Neutrophil (primary cell): ENCODE results near the gene SRP68.
A peak's percentile ranks its signal among the peaks of the same experiment; 100 is the strongest.

Source experiments
- H3K27ac ChIP-seq: fragments of 200-600 bp; sonication (generic); 2 replicates; pipeline ENCODE4 v1.5.1; 2016; ENCODE audit warnings: mild to moderate bottlenecking, moderate library complexity
- H3K27me3 ChIP-seq: fragments of 200-600 bp; sonication (generic); 2 replicates; pipeline ENCODE4 v1.6.0; 2016; ENCODE audit warnings: mild to moderate bottlenecking
- H3K36me3 ChIP-seq: fragments of 200-600 bp; sonication (generic); 2 replicates; pipeline ENCODE4 v1.5.1; 2017
- H3K4me1 ChIP-seq, 2 experiments: fragments of 200-600 bp in 1 of 2; sonication (generic) in 1 of 2; 1 replicate in 1 of 2; 2 replicates in 1 of 2; pipeline versions ENCODE4 v1.5.1 to v1.6.1; 2013 to 2016; ENCODE audit warnings: low read depth in 1 of 2, low read length in 1 of 2, mild to moderate bottlenecking in 1 of 2, moderate library complexity in 1 of 2; ENCODE audit not compliant: control insufficient read depth in 1 of 2, insufficient read depth in 1 of 2
- H3K4me3 ChIP-seq, 2 experiments: fragments of 200-600 bp in 1 of 2; sonication (generic) in 1 of 2; 1 replicate in 1 of 2; 2 replicates in 1 of 2; pipeline ENCODE4 v1.5.1; 2013 to 2016; ENCODE audit warnings: low read depth in 1 of 2, low read length in 1 of 2, mild to moderate bottlenecking in 1 of 2, moderate library complexity in 1 of 2
- H3K9me3 ChIP-seq: fragments of 200-600 bp; sonication (generic); 2 replicates; pipeline ENCODE4 v1.5.1; 2016
- TF ChIP-seq, protein P1 (sequence below): fragments of 200-600 bp; sonication (generic); IDR thresholded peaks from 2 replicates; pipeline ENCODE4 v1.5.1; 2016; ENCODE audit warnings: antibody characterized with exemption

SRP68 gene

DNA sequence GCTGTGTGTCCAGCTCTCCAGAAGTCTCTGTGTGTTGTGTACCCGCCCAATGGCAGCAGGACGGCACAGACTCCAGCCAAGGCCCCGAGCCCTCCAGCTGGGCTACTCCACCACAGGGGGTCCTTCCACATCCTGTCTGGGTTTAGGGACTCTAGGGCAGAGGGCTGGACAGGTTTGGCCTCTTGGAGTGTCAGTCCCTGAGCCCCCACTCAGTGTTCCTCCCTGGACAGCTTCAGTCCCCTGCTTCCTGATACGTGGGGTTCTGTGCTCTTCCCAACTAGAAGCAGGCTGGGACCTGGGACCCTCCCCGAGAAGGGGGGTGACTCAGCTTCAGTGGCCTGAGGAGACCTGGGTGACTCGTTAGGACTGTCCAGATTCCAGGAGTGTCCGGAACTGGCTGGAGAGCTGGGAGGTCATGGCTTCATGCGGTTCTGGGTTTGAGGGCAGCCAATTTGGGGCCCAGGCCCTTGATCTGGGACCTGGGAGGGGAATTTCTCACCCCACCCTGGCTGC, 67.5 kb downstream of the SRP68 start:
- H3K27me3 ChIP-seq, result no peaks in the 10 kb centered on the region
- H3K27ac ChIP-seq, result no peak overlapping the region
- no peaks in the 10 kb centered on the region for H3K9me3 ChIP-seq
- peaks cover 0 to 5% of the 10 kb centered on the region in 2 experiments for H3K4me1 ChIP-seq
- no peak overlapping the region for H3K4me3 ChIP-seq
- peaks cover 24% of the 10 kb centered on the region for H3K36me3 ChIP-seq
- TF ChIP-seq, protein P1, sequence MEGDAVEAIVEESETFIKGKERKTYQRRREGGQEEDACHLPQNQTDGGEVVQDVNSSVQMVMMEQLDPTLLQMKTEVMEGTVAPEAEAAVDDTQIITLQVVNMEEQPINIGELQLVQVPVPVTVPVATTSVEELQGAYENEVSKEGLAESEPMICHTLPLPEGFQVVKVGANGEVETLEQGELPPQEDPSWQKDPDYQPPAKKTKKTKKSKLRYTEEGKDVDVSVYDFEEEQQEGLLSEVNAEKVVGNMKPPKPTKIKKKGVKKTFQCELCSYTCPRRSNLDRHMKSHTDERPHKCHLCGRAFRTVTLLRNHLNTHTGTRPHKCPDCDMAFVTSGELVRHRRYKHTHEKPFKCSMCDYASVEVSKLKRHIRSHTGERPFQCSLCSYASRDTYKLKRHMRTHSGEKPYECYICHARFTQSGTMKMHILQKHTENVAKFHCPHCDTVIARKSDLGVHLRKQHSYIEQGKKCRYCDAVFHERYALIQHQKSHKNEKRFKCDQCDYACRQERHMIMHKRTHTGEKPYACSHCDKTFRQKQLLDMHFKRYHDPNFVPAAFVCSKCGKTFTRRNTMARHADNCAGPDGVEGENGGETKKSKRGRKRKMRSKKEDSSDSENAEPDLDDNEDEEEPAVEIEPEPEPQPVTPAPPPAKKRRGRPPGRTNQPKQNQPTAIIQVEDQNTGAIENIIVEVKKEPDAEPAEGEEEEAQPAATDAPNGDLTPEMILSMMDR, result no peak

DNA sequence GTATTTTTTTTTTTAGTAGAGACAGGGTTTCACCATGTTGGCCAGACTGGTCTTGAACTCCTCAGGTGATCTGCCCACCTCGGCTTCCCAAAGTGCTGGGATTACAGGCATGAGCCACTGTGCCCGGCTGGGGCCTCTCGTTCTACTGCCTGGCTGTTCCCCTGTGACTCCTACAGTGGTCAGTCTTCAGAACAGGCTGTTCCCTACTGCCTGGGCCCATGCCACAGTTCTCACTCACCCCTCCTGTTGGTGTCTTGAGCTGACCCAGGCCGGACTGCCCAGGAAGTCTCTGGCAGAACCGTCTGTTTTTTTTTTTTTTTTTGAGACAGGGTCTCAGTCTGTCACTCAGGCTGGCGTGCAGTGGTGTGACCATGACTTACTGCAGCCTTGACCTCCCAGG, 68.4 kb downstream of the SRP68 start:
- Histone ChIP-seq H3K36me3 (peaks cover 24% of the 10 kb centered on the region), H3K9me3 (no peaks in the 10 kb centered on the region), H3K4me1 (peaks cover 0 to 5% of the 10 kb centered on the region in 2 experiments), H3K4me3 (no peak overlapping the region), H3K27ac (no peak overlapping the region), H3K27me3 (no peaks in the 10 kb centered on the region)
- TF ChIP-seq, protein P1, result no peak

DNA sequence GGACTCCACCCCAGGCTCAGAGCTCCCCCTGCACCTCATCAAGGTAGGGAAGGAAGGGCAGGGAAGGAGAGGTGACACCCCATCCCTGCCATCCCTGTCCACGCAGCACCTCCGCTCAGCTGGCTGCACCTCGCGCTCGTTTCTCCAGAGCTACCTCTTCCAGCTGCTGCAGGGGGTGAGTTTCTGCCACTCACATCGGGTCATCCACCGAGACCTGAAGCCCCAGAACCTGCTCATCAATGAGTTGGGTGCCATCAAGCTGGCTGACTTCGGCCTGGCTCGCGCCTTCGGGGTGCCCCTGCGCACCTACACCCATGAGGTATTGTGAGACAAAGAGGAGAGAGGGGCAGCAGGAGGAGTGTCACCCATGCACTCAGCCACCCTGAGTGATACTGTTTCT, 70.2 kb downstream of the SRP68 start:
- H3K27ac ChIP-seq, result no peak overlapping the region
- no peaks in the 10 kb centered on the region for H3K9me3 ChIP-seq
- no peaks in the 10 kb centered on the region for H3K27me3 ChIP-seq
- peaks cover 10 to 11% of the 10 kb centered on the region in 2 experiments for H3K4me1 ChIP-seq
- no peak overlapping the region for H3K4me3 ChIP-seq
- TF ChIP-seq, protein P1, result no peak
- peaks cover 24% of the 10 kb centered on the region for H3K36me3 ChIP-seq

DNA sequence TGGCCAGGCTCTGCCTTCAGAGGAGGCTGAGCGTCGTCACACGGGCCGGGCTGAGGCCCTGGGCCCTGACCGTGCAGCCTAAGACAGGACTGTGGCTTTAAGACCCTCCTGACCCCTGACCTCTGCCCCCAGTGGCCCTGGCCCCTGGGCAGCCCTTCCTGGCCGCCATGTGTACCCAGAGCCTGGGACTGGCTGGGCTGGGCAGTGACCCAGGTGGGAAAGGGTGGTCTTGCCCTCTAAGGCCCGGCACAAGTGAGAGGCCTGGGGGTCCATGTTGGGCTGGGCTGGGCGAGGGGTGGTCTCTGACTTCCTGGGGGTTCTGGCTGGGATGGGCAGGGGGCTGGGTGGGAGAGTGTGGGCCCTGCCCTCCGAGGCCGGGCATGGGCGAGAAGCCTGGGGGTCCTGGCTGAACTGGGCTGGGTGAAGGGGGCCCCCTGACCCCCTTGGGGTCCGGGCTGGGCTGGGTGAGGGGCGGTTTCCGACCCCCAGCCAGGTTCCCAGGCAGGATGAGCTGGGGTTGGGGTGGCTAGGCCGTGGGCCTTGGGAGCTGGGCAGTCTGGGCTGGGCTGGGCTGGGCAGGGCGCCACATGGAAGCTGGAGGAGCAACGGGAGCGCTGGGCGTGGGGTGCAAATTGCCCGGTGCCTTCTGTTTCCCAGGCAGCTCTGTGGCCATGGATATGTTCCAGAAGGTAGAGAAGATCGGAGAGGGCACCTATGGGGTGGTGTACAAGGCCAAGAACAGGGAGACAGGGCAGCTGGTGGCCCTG, 71.4 kb downstream of the SRP68 start, which contains the start of gene CDK3:
Gene CDK3, plus strand, starts transcription at position 101 of the 767 bp plus-strand sequence. Its CDS starts 571 bp downstream, at position 672.
- TF ChIP-seq, protein P1, result no peak
- Histone ChIP-seq H3K4me3 (no peak within 1 kb of the TSS), H3K36me3 (peaks cover 24% of the 10 kb centered on the region), H3K4me1 (peaks cover 20 to 23% of the 10 kb centered on the region in 2 experiments), H3K27ac (no peak within 1 kb of the TSS), H3K27me3 (no peaks in the 10 kb centered on the region), H3K9me3 (no peaks in the 10 kb centered on the region)

DNA sequence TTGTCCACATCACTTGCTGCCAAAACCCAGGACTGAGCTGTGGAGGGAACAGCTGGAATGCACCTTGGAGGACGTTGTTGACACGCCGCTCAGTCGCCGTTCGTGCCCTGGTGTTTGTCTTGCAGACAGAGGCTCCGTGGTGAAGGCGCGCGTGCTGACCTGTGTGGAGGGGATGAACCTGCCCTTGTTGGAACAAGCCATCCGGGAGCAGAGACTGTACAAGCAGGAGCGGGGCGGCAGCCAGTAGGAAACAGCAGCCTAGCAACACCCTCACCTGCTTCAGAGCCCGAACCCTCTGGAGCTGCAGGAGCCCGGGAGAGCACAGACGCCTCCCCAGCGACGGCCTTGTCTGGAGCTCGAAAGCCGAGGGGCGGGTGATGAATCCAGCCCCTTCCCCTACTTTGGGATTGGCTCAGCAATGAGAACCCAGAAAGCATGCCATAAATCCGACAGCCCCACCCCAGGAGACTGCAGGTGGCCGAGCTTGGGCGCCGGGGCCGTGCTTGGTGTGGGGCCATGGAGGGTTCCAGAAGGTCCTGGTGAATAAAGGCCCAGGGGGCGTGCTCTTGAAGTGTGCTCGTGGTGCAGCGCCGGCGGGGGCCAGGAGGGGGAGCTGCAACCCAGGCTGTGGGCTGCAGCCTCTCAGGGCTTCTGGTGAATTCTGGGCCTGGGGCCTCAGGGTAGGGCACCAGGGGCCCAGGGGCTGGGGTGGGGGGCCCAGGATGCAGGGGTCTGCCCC, 72.1 kb downstream of the SRP68 start:
- peaks cover 19% of the 10 kb centered on the region for H3K36me3 ChIP-seq
- H3K27ac ChIP-seq, result no peak overlapping the region
- TF ChIP-seq, protein P1, result peak; percentile 82
- H3K4me1 ChIP-seq, result peaks cover 20 to 23% of the 10 kb centered on the region in 2 experiments
- H3K27me3 ChIP-seq, result no peaks in the 10 kb centered on the region
- H3K9me3 ChIP-seq, result no peaks in the 10 kb centered on the region
- no peak overlapping the region for H3K4me3 ChIP-seq
